SK-N-SH treated with all-trans-retinoic acid at 6 μM for 48 hours (cell line): Measurements from ENCODE around the gene SKIC3.

Experiments used
- ARNTL ChIP-seq: fragments of 450-650 bp; formaldehyde crosslinking; IDR thresholded peaks from 2 replicates; pipeline ENCODE4 v1.5.0; 2020; ENCODE audit warnings: low read depth, mild to moderate bottlenecking, moderate library complexity, borderline replicate concordance
- ESRRG ChIP-seq: fragments of 250-450 bp; sonication (Bioruptor Pico); IDR thresholded peaks from 2 replicates; pipeline ENCODE4 v1.6.1; 2021; ENCODE audit warnings: mild to moderate bottlenecking
- ISL1 ChIP-seq: fragments of 250-450 bp; sonication (Bioruptor Pico); IDR thresholded peaks from 2 replicates; pipeline ENCODE4 v2.1.2; 2022; ENCODE audit warnings: mild to moderate bottlenecking, moderate library complexity
- RARB ChIP-seq: fragments of 250-450 bp; sonication (Bioruptor Pico); IDR thresholded peaks from 2 replicates; pipeline ENCODE4 v1.8.0; 2021; ENCODE audit warnings: mild to moderate bottlenecking, moderate library complexity
- TCF4 ChIP-seq: fragments of 250-450 bp; sonication (Bioruptor Pico); IDR thresholded peaks from 2 replicates; pipeline ENCODE4 v1.8.0; 2021; ENCODE audit warnings: mild to moderate bottlenecking, moderate library complexity, borderline replicate concordance
- ZFP30 ChIP-seq: fragments of 450-650 bp; formaldehyde crosslinking; IDR thresholded peaks from 2 replicates; pipeline ENCODE4 v1.5.0; 2022; ENCODE audit warnings: mild to moderate bottlenecking, moderate library complexity
- ZNF70 ChIP-seq: fragments of 450-650 bp; formaldehyde crosslinking; IDR thresholded peaks from 2 replicates; pipeline ENCODE4 v1.5.0; 2020; ENCODE audit warnings: mild to moderate bottlenecking, moderate library complexity
- TF ChIP-seq, protein P1 (sequence below): fragments of 250-450 bp; sonication (Bioruptor Pico); IDR thresholded peaks from 2 replicates; pipeline ENCODE4 v1.8.0; 2021; ENCODE audit warnings: low read depth, mild to moderate bottlenecking, moderate library complexity, borderline replicate concordance
- TF ChIP-seq, protein P2 (sequence below): fragments of 250-450 bp; sonication (Bioruptor Pico); IDR thresholded peaks from 2 replicates; pipeline ENCODE4 v1.5.1; 2021; ENCODE audit warnings: mild to moderate bottlenecking, moderate library complexity
- TF ChIP-seq, protein P3 (sequence below): fragments of 250-450 bp; sonication (Bioruptor Pico); IDR thresholded peaks from 2 replicates; pipeline ENCODE4 v1.5.1; 2020; ENCODE audit warnings: low read depth, mild to moderate bottlenecking, moderate library complexity
- TF ChIP-seq, protein P4 (sequence below): fragments of 250-450 bp; sonication (Bioruptor Pico); IDR thresholded peaks from 2 replicates; pipeline ENCODE4 v1.8.0; 2020; ENCODE audit warnings: mild to moderate bottlenecking, moderate library complexity, borderline replicate concordance

DNA sequence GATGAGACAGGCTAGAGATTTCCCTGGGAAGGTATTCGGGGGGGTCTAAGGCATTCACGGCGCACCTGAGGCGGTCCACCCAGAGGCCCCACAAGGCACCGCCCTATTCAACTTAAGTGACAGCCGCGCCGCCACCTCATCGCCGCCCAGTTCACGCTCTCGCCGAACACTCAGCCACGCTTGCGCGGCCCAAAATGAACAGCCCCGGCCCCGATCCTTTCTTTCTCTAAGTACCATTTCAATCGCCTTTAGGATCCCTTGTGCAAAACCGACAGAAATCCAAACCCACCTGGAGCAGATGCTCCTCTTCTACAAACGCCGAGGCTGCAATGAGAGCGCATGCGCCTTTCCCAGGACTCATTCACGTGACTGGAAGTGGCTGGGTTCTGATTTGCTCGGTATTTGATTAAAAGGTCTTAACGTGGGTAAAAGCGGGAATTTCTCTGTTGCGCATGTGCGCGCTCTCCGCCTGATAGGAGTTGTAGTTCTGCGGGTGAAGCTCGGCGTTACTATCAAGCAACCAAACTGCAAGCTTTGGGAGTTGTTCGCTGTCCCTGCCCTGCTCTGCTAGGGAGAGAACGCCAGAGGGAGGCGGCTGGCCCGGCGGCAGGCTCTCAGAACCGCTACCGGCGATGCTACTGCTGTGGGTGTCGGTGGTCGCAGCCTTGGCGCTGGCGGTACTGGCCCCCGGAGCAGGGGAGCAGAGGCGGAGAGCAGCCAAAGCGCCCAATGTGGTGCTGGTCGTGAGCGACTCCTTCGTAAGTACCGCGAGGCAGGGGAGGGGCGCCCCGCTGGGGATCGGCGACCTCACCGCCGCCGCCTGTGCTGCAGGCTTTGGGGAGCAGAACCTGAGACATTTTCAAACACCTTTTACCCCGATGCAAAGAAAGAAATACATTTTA lies at the start of gene SKIC3, which contains the start of gene ARSK:
- TF ChIP-seq ISL1 (CRISPR knock-in tag) (no peak), ZNF70 (CRISPR knock-in tag) (no peak), ARNTL (CRISPR knock-in tag) (no peak), ESRRG (CRISPR knock-in tag) (no peak), RARB (no peak), ZFP30 (no peak), TCF4 (no peak)
- TF ChIP-seq, protein P1, sequence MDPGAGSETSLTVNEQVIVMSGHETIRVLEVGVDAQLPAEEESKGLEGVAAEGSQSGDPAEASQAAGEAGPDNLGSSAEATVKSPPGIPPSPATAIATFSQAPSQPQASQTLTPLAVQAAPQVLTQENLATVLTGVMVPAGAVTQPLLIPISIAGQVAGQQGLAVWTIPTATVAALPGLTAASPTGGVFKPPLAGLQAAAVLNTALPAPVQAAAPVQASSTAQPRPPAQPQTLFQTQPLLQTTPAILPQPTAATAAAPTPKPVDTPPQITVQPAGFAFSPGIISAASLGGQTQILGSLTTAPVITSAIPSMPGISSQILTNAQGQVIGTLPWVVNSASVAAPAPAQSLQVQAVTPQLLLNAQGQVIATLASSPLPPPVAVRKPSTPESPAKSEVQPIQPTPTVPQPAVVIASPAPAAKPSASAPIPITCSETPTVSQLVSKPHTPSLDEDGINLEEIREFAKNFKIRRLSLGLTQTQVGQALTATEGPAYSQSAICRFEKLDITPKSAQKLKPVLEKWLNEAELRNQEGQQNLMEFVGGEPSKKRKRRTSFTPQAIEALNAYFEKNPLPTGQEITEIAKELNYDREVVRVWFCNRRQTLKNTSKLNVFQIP: no peak
- TF ChIP-seq, protein P2, sequence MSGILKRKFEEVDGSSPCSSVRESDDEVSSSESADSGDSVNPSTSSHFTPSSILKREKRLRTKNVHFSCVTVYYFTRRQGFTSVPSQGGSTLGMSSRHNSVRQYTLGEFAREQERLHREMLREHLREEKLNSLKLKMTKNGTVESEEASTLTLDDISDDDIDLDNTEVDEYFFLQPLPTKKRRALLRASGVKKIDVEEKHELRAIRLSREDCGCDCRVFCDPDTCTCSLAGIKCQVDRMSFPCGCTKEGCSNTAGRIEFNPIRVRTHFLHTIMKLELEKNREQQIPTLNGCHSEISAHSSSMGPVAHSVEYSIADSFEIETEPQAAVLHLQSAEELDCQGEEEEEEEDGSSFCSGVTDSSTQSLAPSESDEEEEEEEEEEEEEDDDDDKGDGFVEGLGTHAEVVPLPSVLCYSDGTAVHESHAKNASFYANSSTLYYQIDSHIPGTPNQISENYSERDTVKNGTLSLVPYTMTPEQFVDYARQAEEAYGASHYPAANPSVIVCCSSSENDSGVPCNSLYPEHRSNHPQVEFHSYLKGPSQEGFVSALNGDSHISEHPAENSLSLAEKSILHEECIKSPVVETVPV (CRISPR knock-in tag): no peak
- TF ChIP-seq, protein P3, sequence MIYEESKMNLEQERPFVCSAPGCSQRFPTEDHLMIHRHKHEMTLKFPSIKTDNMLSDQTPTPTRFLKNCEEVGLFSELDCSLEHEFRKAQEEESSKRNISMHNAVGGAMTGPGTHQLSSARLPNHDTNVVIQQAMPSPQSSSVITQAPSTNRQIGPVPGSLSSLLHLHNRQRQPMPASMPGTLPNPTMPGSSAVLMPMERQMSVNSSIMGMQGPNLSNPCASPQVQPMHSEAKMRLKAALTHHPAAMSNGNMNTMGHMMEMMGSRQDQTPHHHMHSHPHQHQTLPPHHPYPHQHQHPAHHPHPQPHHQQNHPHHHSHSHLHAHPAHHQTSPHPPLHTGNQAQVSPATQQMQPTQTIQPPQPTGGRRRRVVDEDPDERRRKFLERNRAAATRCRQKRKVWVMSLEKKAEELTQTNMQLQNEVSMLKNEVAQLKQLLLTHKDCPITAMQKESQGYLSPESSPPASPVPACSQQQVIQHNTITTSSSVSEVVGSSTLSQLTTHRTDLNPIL (CRISPR knock-in tag): no peak
- TF ChIP-seq, protein P4, sequence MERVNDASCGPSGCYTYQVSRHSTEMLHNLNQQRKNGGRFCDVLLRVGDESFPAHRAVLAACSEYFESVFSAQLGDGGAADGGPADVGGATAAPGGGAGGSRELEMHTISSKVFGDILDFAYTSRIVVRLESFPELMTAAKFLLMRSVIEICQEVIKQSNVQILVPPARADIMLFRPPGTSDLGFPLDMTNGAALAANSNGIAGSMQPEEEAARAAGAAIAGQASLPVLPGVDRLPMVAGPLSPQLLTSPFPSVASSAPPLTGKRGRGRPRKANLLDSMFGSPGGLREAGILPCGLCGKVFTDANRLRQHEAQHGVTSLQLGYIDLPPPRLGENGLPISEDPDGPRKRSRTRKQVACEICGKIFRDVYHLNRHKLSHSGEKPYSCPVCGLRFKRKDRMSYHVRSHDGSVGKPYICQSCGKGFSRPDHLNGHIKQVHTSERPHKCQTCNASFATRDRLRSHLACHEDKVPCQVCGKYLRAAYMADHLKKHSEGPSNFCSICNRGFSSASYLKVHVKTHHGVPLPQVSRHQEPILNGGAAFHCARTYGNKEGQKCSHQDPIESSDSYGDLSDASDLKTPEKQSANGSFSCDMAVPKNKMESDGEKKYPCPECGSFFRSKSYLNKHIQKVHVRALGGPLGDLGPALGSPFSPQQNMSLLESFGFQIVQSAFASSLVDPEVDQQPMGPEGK (CRISPR knock-in tag): no peak
